Mucosa of descending colon (tissue), 3 donors: Measurements from ENCODE around the gene CLDN6. TPM values are rescaled to one million over a fixed set of nuclear protein-coding genes. Genes with fewer than 3 reads are reported as not detected.

Experiments
- ATAC-seq: fragments of 200-7000 bp; cut with Tn5 transposase; one replicate; pipeline ENCODE4 v1.9.1; 2020; ENCODE audit warnings: mild to moderate bottlenecking, moderate library complexity
- DNase-seq, 3 donors: peaks; one replicate each; pipeline ENCODE4 v3.0.0-alpha.2; 2020
- H3K36me3 ChIP-seq: fragments of 200-600 bp; one replicate; pipeline ENCODE4 v1.8.0; 2021; ENCODE audit warnings: low read depth, mild to moderate bottlenecking
- H3K4me1 ChIP-seq: fragments of 200-600 bp; one replicate; pipeline ENCODE4 v1.8.0; 2021; ENCODE audit warnings: low read depth, mild to moderate bottlenecking
- H3K4me3 ChIP-seq: fragments of 200-600 bp; one replicate; pipeline ENCODE4 v1.8.0; 2021; ENCODE audit warnings: mild to moderate bottlenecking
- H3K9me3 ChIP-seq: fragments of 200-600 bp; one replicate; pipeline ENCODE4 v1.8.0; 2021; ENCODE audit warnings: mild to moderate bottlenecking
- intact Hi-C, 2 donors: fragments of 100-400 bp; cut with DNase I in 1 of 2; cut with micrococcal nuclease in 1 of 2; formaldehyde crosslinking; loops; one replicate each; pipeline versions ENCODE4 v1.11.0 to v1.11.1; 2022; cut with DNase I, micrococcal nuclease
- total RNA-seq, 3 donors: library from RNA; stranded (reverse); fragmentation: NEBNext Ultra II Directional in 2 of 3; extraction: Animal tissue kit (Norgen Biotek cat#: 25700) in 2 of 3; gene quantifications; one replicate each; pipeline versions ENCODE4 v1.2.1 to v1.2.4, GENCODE V29; 2021 to 2023
- TF ChIP-seq, protein P1 (sequence below): fragments of 200-600 bp; IDR thresholded peaks from one replicate; pipeline ENCODE4 v1.8.0; 2022; ENCODE audit warnings: antibody characterized with exemption, mild to moderate bottlenecking
- donor health status: DM: no; HTN: no; CAD: no; lungs with moderate emphysema.
- donor health status: DM: no; HTN: no; CAD: no.
- donor health status: DM: no; HTN: yes; CAD: no.

CLDN6 gene
- total RNA-seq, 3 donors from 2014 or later = not detected

DNA sequence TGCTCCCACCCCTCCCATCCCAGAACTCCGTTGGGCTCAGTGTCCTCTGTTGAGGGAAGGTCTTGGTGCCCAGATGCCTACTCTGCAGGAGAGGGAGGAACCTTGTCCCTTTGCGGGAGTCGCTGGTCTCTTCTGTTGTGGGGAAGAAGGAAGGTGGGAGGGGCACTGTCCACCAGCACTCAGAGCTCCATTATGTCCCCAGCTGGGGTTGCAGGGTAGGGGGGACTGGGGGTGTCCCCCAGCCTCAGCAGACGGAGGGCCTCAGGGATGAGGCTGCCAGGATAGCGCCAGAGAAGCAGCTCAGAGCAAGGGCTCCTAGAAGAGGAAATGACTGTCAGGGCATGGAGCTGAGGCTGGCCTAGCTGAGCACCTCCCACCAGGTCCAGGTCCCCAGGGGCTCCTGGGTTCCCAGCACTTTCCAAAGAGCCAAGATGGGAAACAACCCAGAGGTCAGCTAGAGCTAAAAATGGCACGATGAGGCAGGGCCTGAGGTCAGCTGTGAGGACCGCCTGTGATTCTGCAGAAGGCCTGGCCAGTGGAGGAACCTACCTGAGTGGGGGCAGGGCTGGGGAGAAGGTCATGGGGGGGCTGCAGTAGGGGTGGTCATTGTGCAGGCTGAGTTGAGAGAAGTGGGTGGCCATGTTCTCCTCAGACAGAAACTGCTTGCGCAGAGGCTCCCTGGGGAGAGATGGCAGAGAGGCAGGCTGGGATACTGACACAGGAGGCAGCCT lies 4.9 kb upstream of the CLDN6 start:
- peaks cover 52% of the 10 kb centered on the region for H3K4me1 ChIP-seq
- intact Hi-C loops = no loop called here
- H3K36me3 ChIP-seq = no peaks in the 10 kb centered on the region
- TF ChIP-seq, protein P1, sequence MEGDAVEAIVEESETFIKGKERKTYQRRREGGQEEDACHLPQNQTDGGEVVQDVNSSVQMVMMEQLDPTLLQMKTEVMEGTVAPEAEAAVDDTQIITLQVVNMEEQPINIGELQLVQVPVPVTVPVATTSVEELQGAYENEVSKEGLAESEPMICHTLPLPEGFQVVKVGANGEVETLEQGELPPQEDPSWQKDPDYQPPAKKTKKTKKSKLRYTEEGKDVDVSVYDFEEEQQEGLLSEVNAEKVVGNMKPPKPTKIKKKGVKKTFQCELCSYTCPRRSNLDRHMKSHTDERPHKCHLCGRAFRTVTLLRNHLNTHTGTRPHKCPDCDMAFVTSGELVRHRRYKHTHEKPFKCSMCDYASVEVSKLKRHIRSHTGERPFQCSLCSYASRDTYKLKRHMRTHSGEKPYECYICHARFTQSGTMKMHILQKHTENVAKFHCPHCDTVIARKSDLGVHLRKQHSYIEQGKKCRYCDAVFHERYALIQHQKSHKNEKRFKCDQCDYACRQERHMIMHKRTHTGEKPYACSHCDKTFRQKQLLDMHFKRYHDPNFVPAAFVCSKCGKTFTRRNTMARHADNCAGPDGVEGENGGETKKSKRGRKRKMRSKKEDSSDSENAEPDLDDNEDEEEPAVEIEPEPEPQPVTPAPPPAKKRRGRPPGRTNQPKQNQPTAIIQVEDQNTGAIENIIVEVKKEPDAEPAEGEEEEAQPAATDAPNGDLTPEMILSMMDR = no peak
- ATAC-seq = no peak
- H3K4me3 ChIP-seq = no peak overlapping the region
- no peaks in the 10 kb centered on the region for H3K9me3 ChIP-seq
- DNase-seq = peak in 2 of 3 donors; percentile 21 to 69

DNA sequence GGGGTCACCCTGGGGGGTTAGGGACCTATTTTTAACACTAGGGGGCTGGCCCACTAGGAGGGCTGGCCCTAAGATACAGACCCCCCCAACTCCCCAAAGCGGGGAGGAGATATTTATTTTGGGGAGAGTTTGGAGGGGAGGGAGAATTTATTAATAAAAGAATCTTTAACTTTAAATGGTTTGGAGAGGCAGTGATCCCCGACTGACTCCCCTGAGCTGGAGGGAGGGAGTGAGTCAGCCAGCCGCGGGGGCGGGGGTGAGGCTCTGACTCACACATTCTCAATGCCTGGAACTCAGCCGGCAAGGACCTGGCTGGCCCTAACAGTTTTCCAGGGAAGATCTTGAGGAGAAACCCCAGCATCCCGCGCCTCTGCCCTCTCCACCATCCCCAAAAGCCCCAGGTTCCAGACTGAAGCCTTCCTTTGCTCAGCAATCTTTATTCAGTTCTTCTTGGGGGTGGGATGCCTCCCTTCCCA lies 4.3 kb upstream of the CLDN6 start:
- Histone ChIP-seq H3K9me3 (no peaks in the 10 kb centered on the region), H3K4me1 (peaks cover 48% of the 10 kb centered on the region), H3K4me3 (no peak overlapping the region), H3K36me3 (no peaks in the 10 kb centered on the region)
- ATAC-seq = peak; percentile 49
- intact Hi-C loops = no loop called here
- DNase-seq = peak; percentile 83 to 91 (median 85)
- TF ChIP-seq, protein P1 = no peak

DNA sequence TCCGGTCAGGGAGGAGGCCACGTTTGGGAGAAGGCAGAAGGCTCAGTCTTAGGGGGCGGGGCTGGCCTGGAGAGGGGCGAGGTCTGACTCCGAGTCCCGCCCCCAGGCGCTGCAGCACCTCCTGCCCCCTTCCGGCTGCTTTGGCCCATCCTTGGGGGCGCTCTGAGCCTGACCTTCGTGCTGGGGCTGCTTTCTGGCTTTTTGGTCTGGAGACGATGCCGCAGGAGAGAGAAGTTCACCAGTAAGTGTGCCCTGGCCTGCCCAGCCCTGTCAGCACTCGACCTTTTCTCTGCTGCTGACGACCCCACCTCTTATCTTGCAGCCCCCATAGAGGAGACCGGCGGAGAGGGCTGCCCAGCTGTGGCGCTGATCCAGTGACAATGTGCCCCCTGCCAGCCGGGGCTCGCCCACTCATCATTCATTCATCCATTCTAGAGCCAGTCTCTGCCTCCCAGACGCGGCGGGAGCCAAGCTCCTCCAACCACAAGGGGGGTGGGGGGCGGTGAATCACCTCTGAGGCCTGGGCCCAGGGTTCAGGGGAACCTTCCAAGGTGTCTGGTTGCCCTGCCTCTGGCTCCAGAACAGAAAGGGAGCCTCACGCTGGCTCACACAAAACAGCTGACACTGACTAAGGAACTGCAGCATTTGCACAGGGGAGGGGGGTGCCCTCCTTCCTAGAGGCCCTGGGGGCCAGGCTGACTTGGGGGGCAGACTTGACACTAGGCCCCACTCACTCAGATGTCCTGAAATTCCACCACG lies 3.6 kb upstream of the CLDN6 start:
- Histone ChIP-seq H3K4me3 (peak overlapping the region; percentile 10), H3K36me3 (no peaks in the 10 kb centered on the region), H3K9me3 (no peaks in the 10 kb centered on the region), H3K4me1 (peaks cover 48% of the 10 kb centered on the region)
- intact Hi-C loops = no loop called here
- peak; percentile 55 for ATAC-seq
- TF ChIP-seq, protein P1 = no peak
- DNase-seq = peak; percentile 79 to 89 (median 86)

DNA sequence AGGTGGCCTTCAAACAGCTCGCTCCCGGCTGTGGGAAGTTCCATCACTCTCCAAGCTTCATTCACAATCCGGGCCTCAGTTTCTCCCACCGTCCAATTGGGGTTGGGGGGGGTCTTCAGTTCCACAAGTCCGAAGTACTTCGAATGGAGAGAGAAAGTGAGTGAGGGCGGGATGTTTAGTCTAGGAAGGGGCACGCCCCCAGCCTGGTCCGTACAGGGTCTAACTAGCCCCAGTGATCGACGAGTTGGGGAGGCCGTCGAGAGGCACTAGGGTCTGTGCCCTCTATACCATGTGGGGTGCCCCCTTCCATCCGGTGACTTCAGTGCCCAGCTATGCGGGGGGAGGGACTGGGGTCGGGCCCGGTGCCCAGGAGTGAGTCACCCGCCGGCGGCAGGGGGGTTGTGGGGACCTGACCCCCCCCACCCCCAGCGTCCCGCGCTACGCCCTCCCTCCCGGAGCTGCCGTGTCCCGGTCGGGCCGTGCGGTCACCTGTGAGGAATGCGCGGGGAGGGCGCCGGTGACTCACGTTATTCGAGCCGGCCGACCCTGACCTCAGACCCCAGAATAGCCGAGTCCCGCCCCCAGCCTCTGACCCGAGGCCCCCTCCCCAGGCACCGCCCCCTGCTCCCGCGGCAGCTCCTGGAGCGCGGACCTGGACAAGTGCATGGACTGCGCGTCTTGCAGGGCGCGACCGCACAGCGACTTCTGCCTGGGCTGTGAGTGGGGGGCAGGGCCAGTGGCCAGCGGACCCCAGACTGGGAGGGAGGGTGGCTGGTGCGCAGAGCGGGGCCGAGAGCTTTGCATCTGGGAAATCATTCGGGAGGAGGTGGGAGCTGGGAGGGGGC lies 2.8 kb upstream of the CLDN6 start:
- intact Hi-C loops = no loop called here
- DNase-seq (peak; percentile 62 to 90 (median 84)), ATAC-seq (peak; percentile 40)
- TF ChIP-seq, protein P1 = no peak
- Histone ChIP-seq H3K4me1 (peaks cover 48% of the 10 kb centered on the region), H3K36me3 (no peaks in the 10 kb centered on the region), H3K4me3 (peak overlapping the region; percentile 10), H3K9me3 (no peaks in the 10 kb centered on the region)

DNA sequence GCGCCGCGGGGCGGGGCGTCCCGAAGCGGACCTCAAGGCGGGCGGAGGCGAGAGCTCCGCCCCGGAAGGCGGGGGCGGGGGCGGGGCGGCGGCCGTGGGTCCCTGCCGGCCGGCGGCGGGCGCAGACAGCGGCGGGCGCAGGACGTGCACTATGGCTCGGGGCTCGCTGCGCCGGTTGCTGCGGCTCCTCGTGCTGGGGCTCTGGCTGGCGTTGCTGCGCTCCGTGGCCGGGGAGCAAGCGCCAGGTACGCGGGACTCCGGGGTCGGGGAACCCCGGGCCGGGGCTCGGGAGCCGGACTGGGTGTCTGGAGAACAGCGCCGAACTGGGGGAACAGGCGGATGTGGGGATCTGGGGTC lies 2.2 kb upstream of the CLDN6 start, which contains the start of gene TNFRSF12A:
Gene TNFRSF12A, plus strand, starts transcription at position 122 of the 357 bp plus-strand sequence. Its CDS starts 30 bp downstream, at position 152.
- TF ChIP-seq, protein P1 = no peak
- ATAC-seq (peak; percentile 65), DNase-seq (peak; percentile 85 to 88 (median 87))
- Histone ChIP-seq H3K4me1 (peaks cover 47% of the 10 kb centered on the region), H3K36me3 (no peaks in the 10 kb centered on the region), H3K4me3 (peak within 1 kb of the TSS; percentile 10), H3K9me3 (no peaks in the 10 kb centered on the region)
- intact Hi-C loops = no loop called here
